Measurements from ENCODE around the gene MTMR3.
"Not testable (repeated sequence)": the region's sequence is repeated elsewhere in the genome, so short reads cannot be mapped to it uniquely, and the experiment has no call there.

- TF ChIP-seq CTCF, POLR2A (IDR thresholded peaks at IDR 0.05): not testable (repeated sequence)
These were observed 176.5 kb downstream of the MTMR3 start for GRCh38 chr22:30059346-30060020.
